Endothelial cell of hepatic sinusoid (primary cell): ENCODE results near the gene HECTD1.
"Not testable (repeated sequence)": the region's sequence is repeated elsewhere in the genome, so short reads cannot be mapped to it uniquely, and the experiment has no call there.

Experiments used
- in situ Hi-C: cut with HindIII; loops from 2 replicates; pipeline ENCODE4 v1.10.0; 2017; ENCODE audit warnings: low sequenced_read_pairs

HECTD1 gene

DNA sequence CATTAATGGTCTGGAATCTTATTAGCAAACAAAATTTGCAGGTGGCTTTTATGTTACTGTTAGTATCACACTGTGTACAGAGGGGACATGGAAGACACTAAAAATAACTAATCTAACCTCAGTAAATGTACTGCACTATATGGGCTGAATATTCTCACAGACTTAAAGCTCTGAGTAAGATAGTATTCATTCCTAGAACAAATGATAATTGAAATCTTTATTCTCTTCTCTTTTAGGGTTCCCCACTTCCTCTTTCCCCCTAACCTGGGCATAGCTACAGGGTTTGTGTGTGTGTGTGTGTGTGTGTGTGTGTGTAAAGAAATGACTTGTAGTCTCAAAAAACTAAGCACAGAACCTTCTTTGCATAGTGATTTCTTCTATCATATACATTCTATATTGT lies 21.4 kb upstream of the HECTD1 start:
- in situ Hi-C loops: no loop called here

DNA sequence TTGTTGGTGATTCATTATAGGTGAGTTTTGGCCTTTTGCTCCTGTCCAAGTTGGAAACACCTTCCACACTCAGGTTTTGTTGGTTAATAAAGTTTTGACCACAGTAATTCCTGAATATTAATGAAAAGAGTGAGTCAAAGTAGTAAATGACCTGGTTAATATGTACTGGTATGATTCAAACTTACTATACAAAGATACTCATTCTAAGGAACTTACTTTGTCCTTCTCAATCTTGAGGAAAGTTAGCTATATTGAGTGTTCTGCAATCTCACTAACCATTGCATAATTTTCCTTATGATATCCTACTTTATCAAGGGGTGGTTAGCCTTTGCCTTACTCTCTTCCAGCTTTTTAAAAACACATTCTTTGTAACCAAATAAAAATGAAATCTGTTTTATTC lies 20.9 kb upstream of the HECTD1 start:
- in situ Hi-C loops: no loop called here

DNA sequence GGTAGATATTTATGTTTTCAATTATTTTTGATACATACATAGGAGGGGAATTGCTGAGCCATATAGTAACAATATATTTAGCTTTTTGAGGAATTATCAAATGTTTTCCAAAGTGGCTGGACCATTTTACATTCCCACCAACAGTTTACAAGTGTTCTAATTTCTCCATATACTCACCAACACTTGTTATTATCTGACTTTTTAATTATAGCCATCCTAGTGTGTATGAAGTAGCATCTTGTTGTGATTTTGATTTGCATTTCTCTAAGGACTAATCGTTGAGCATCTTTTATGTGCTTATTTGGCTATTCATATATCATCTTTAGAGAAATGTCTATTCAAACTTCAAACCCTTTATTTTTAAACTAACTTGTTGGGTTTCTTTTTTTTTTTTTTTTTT lies 17.2 kb upstream of the HECTD1 start:
- in situ Hi-C loops: no loop called here

DNA sequence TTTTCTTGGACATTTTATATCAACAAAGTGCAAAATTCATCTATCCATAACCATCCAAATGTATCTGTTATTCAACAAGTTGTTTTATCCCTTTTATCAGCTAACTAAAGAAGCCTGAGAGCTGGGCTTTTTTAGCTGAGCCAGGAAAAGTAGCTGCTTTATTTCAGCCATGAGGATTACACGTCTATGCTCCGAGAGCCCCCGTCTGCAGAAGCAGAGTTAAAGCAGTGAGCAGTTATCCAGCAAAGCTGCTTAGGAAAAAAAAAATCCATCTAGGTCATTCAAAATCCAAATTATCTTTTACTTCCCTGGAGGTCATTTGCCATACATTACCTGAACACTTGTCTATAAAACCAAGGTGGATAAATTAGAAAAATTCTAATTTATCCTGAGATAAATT lies 15.7 kb upstream of the HECTD1 start:
- in situ Hi-C loops: no loop called here

DNA sequence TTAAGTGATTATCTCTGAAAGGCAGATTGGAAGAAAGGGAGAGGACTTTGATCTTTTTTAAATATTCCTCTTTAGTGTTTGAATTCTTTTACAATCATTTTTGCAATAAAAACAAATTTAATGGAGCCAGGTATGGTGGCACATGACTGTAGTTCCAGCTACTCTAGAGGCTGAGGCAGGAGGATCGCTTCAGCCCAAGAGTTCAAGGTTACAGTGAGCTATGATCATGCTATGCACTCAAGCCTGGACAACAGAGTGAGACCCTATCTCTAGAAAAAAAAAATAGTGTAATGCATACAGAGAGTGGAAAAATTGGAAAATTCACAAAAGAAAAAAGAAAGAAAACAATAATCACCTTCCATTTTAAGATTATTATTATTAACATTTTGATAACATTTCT lies 15.2 kb upstream of the HECTD1 start:
- in situ Hi-C loops: no loop called here

DNA sequence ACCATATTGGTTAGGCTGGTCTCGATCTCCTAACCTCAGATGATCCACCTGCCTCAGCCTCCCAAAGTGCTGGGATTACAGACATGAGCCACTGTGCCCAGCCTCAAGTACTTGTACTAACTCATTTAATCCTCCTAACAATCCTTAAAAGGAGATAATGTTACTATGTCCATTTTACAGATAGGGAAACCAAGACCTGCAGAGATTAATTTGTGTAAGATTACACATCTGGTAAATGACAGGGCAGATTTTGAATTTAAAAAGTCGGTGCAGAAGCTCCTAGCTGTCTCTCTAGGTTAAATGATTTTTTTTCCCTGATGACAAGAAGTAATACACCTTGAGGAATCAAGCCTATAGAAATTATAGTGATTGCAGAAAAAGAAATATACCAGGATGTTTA lies 13.7 kb upstream of the HECTD1 start:
- in situ Hi-C loops: no loop called here

DNA sequence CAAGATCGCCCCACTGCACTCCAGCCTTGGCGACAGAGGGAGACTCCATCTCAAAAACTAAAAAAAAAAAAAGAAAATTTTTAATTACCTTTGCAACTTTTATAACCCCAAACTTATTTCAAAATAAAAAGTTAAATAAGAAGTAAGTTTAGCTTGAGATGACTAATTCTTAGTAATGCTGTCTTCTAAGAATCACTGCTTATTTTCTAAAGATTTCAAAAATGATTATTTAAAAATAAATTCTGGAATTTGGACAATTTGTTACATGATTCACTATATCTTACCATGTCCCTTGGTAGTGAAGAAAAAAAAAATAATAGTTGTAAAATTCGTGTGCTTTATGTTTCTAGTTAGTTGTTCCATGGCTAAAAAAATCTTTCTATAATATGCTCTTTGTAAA lies 11.6 kb upstream of the HECTD1 start:
- in situ Hi-C loops: no loop called here

DNA sequence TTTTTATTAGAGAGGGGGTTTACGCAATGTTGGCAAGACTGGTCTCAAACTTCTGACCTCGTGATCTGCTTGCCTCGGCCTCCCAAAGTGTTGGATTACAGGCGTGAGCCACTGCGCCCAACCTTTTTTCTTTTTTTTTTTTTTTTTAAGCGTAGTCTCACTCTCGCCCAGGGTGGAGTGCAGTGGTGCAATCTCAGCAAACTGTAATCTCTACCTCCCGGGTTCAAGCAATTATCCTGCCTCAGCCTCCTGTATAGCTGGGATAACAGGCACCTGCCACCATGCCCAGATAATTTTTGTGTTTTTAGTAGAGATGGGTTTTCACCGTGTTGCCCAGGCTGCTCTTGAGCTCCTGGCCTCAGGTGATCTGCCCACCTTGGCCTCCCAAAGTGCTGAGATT lies 8.8 kb upstream of the HECTD1 start:
- in situ Hi-C loops: no loop called here

DNA sequence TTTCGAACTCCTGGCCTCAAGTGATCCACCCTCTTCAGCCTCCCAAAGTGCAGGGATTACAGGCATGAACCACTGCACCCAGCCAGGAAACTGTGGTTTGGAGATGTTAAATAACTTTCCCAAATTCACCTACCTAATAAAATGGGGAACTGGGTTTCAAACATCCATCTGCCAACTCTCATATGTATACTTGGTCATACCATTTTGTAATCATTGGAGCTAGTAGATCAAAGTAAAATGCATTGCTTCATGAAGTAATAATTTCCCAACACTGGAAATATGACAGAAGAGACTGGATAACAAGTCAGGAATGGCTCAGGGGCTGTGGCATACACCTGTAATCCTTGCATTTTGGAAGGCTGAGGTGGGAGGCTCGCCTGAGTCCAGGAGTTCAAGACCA lies 5.3 kb upstream of the HECTD1 start:
- in situ Hi-C loops: no loop called here

DNA sequence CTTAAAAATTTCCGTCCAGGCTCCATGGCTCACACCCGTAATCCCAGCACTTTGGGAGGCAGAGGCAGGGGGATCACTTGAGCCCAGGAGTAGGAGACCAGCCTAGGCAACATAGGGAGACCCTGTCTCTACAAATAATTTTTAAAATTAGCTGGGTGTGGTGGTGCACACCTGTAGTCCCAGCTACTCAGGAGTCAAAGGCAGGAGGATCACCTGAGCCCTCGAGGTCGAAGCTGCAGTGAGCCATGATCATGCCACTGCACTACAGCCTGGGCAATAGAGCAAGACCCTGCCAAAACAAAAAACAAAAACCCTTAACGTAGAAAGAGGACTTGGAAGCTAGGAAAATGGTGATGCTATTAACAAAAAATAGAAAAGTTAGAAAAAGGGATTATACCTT lies 2.0 kb upstream of the HECTD1 start:
- in situ Hi-C loops: no loop called here

DNA sequence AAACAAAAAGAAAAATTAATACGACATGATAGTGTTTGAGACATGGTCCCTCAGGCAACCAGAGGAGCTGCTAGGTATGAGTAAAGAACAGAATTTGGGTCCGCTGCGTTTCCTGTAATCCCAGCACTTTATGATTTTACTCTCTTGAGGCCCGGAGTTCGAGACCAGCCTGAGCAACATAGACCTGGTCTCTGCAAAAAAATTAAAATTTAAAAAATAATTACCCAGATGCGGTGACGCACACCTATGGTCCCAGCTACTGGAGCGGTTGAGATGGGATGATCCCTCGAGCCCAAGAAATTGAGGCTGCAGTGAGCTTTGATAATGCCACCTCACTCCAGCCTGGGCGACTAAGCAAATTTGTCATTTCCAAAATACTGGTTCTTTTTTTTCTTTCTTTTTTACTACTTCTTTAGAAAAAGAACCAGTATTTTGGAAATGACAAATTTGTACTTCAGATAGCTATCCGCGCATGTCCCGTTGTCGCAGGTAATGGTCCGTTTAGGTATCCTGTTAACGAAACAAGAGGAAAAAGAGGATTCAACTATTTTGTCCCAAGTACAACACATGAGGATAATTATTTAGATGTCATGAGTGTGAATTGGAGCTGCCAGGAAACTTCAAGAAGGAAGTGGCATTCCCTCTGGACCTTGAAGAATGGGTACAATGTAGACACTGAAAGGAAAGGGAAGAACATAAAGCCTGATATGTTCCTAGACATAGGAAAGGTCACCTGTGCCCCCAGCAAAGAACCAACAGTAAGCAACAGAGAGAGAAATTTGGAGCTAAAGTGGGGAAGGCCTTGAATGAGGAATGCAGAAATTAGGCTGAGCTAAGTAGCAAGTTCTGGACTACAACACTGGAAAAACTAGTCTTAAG lies 1.2 kb upstream of the HECTD1 start:
- in situ Hi-C loops: no loop called here

DNA sequence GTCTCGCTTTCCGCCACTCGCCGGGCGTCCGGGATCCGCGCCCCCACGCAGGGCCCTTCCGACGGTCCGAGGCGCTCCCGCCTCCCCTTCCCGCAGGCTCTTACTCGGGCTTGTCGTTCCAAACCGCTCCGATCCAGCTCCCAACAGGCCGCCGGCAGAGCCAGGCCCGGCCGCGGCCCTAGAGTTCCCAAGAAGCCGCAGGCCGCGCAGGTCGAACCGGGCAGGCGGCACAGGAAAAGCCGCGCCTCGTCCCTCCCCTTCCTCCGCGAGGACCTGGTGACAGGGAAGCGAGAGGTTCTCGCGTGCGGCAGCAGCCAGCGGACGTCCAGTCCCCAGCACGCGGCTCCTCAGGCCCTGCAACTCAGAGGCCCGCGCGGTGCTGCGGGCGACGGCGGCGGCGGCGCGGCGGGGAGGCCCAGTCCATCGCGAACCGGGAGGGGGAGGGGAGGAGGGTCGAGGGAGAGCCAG lies 272 bp downstream of the HECTD1 start:
- in situ Hi-C loops: no loop called here

DNA sequence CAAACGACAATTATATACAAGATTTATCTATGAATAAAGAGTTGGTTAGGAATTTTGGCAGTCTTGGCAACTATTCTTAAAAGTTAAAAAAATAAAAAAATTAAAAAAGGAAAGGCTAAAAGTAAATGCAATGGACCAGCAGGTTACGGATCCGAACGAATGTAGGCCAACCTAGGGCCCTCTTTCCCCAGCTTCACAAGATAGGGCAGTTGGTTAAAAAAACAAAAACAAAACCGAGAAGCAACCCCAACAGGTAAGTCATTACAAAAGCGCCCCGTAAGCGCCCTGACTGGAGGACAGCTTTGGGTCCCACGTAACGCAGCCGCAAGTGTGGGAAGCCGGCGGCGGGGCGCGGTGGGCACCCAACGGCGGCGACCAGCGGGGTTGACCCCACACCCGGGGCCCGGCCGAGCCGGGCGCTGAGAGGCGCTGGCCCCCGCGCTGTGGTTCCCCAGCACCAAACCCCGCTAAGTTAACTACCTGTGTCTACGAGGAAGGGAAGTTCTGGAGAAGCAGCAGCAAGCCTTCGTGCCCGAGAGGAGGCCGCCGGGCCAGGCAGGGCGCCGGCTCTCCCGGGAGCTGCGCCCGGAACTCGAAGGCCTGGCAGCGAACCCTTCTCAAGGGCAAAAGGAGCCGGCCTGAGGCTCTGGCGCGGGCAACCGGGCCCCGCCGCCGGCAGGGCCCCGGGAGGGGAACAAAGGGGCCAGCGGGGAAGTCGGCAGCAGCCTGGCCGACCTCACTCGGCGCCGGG lies 882 bp downstream of the HECTD1 start:
- in situ Hi-C loops: no loop called here

DNA sequence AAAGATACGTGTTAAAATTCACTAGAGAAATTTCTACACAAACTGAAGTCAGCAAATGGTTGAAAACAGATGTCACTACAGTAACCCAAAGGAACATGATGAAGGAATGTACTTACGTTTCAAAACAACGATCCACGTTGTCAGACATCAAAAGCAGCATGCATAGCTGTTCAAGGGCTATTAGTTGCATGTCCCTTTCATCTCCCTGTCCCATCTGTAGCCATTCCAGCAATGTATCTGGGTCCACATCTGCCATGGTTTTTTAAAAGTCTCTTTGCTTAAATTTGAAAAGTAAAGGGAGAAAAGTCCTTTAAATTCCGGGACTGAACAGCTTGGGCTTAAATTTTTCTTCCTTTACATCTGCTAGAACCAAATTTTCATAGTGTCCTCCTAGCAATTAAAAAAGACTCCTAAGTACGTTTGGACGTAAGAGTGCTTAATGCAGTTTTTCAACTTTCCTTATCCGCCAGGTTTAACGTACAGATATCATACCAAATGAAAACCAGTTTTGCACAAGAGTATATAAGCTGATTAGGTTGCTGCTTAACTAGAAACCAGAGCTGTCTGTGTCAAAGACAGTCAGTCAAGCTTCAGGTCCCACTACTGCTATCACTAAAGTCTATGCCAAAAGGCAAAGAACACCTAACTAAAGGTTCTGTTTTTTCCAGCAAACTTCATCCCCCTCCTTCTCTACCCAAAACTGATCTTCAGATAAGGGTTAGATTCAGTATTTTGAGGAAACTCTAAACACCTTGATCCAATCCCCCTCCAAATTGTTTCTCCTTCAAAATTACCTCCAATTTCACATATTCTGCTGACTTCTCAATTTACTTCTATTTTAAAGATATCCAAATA lies 1.7 kb downstream of the HECTD1 start:
- in situ Hi-C loops: no loop called here

DNA sequence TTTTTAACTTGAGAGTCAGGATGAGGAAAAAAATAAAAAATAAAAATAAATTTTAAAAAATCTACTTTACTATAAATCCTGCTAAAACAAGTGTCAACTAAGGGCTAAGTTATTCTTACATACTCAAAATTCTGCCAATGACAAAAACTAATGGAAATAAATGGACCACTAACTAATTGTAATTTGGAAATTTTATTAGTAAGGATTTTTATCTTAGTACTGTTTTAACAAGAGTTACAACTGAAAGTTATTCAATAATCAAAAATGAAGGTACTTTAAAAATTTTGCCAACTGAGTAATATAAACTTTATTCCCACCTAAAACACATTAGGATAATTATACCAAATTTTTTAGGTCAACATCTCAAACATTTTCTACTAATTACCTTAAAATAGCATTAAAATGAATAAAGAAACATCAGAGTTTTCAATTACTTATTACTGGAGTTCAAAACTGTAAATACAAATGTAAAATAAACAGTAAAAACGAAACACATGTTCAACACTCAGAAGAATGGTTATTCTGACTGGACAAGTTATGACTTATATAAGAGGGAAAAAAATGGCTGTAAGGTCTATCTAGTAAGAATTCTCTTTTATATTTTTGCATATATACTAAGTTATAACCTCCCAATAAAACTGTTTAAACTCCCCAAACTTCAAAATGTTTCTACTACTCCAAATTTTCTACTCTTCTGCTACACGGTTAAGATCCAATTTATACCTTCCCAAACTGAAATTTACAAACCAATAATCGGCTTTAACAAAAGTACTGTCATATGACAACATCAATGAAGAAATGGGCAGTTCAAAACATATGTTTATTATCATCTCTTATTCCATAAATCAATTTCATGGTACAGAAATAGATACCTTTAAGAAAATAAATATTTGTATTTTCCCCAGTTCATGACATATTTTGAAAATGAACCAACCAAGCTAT lies 2.7 kb downstream of the HECTD1 start:
- in situ Hi-C loops: no loop called here

DNA sequence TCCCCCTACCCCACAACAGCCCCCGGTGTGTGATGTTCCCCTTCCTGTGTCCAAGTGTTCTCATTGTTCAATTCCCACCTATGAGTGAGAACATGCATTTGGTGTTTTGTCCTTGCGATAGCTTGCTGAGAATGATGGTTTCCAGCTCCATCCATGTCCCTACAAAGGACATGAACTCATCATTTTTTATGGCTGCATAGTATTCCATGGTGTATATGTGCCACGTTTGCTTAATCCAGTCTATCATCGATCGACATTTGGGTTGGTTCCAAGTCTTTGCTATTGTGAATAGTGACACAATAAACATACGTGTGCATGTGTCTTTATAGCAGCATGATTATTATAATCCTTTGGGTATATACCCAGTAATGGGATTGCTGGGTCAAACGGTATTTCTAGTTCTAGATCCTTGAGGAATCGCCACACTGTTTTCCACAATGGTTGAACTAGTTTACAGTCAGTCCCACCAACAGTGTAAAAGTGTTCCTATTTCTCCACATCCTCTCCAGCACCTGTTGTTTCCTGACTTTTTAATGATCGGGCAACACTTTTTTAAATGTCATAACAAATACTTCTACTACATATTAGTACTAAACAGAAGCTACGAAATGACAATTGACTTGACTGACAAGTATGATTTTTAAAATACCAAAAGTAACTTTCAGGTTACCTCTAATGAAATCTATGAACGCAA lies 3.5 kb downstream of the HECTD1 start:
- in situ Hi-C loops: not testable (repeated sequence)

DNA sequence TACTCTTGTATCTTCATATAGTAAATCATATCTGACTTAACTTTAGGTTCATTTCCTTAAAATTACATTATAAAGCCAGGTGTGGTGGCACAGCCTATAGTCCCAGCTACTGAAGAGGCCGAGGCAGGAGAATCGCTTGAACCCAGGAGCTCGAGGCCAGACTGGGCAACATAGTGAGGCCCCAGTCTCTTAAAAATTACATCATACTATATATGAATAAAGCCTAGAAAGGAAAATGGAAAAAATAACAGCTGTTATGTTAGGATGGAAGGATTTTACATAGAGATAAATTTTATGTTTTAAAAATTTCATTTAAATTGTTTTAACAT lies 4.2 kb downstream of the HECTD1 start:
- in situ Hi-C loops: no loop called here

DNA sequence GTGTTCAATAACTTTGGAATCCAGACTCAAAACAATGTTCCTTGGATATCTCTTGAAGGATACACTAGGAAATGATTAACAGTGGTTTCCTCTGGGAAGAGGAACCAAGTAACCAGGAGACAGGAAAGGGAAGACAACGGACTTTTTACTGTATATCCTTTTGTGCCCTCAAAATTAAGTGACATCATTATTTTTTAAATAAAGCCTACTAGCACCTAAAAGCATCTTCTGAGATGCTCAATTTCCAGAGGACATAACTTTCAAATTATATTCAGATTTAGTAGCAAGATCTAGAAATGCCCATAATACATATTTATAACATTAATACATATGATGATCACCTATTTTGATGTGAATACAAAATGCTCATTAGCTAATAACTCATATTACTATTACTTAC lies 6.5 kb downstream of the HECTD1 start:
- in situ Hi-C loops: no loop called here

DNA sequence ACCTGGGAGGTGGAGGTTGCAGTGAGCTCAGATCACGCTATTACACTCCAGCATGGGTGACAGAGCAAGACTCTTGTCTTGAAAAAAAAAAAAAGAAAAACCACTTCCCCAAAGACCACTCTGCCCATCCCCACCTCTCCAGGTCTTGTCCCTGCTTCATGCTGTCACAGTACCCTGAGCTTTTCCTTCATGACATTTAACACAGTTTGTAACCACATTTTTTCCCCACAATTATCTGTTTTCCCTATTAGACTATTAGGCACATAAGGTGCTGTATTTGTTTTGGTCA lies 6.9 kb downstream of the HECTD1 start:
- in situ Hi-C loops: no loop called here

DNA sequence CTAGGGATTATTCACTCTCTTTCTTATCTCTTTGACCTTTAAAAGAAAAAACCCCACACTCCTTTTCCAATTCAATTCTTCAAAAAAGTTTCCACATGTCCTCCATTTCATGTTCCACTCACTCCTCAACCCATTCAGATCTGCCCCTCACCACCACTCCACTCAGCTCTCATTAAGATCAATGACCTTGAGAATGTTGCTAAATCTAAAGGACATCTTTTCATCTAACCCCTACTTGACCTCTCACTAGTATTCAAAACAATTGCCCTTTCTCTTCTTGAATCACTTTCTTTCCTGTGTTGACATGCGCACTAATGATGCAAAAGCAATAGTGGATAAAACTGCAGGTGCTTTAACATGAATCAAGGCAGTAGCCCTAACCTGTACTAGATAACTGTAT lies 9.9 kb downstream of the HECTD1 start:
- in situ Hi-C loops: loop anchor here (5.0 kb wide), 1 partner anchor 80 kb away; no protein-coding TSS in a partner anchor
